HEK293 (cell line): ENCODE results near the gene DGKD.
A peak's percentile ranks its signal among the peaks of the same experiment; 100 is the strongest.

Source experiments
- CTCF ChIA-PET: fragments of 350-600 bp; formaldehyde crosslinking; extraction: SDS; loops from one replicate; lab custom pipeline; 2021; ENCODE audit warnings: antibody characterized with exemption; lab: Yijun Ruan, JAX
- POLR2A ChIA-PET: fragments of 300-600 bp; formaldehyde crosslinking; extraction: SDS; loops from one replicate; lab custom pipeline; 2020; ENCODE audit warnings: antibody characterized with exemption, inconsistent platforms; lab: Yijun Ruan, JAX
- H3K27ac ChIP-seq: fragments of 200-500 bp; sonication (Bioruptor generic); 2 replicates; pipeline ENCODE4 v1.5.1; 2014; ENCODE audit warnings: low read depth, low read length, control low read depth, inconsistent platforms; ENCODE audit errors: extremely low read depth
- H3K36me3 ChIP-seq, 2 experiments: fragments of 200-500 bp in 1 of 2; sonication (Bioruptor generic) in 1 of 2; 1 replicate in 1 of 2; 2 replicates in 1 of 2; pipeline ENCODE4 v1.5.1; 2014 to 2017; ENCODE audit warnings: inconsistent platforms in 2 of 2, low read length in 2 of 2; ENCODE audit not compliant: control insufficient read depth in 2 of 2, insufficient read depth in 1 of 2
- H3K4me1 ChIP-seq: fragments of 200-500 bp; sonication (Bioruptor generic); 2 replicates; pipeline ENCODE4 v1.5.1; 2014; ENCODE audit warnings: mild to moderate bottlenecking, low read length, inconsistent platforms; ENCODE audit not compliant: control insufficient read depth, insufficient read depth
- H3K4me3 ChIP-seq: 2 replicates; pipeline ENCODE4 v1.5.1; 2011; ENCODE audit warnings: low read depth, mild to moderate bottlenecking, control low read depth, low read length, moderate library complexity
- H3K9me3 ChIP-seq: fragments of 200-500 bp; sonication (Bioruptor generic); 2 replicates; pipeline ENCODE4 v1.5.1; 2014; ENCODE audit warnings: low read depth, low read length, inconsistent platforms; ENCODE audit not compliant: control insufficient read depth, insufficient read depth
- MZF1 ChIP-seq: fragments of 450-650 bp; formaldehyde crosslinking; IDR thresholded peaks from 2 replicates; pipeline ENCODE4 v1.5.1; 2017; ENCODE audit warnings: missing biosample characterization, missing genetic modification characterization, borderline replicate concordance
- PRDM1 ChIP-seq: fragments of 450-650 bp; formaldehyde crosslinking; IDR thresholded peaks from 2 replicates; pipeline ENCODE4; 2016; ENCODE audit warnings: missing biosample characterization, missing genetic modification characterization
- YY1 ChIP-seq: fragments of 450-650 bp; formaldehyde crosslinking; IDR thresholded peaks from 2 replicates; pipeline ENCODE4 v1.5.1; 2018; ENCODE audit warnings: missing biosample characterization, missing genetic modification characterization
- ZBTB26 ChIP-seq: fragments of 450-650 bp; formaldehyde crosslinking; optimal IDR thresholded peaks from 2 replicates; pipeline ENCODE3; 2016; ENCODE audit warnings: missing biosample characterization, mild to moderate bottlenecking, missing genetic modification characterization
- ZNF2 ChIP-seq: fragments of 450-650 bp; formaldehyde crosslinking; IDR thresholded peaks from 2 replicates; pipeline ENCODE4 v1.5.1; 2016; ENCODE audit warnings: missing biosample characterization, missing genetic modification characterization
- ZNF335 ChIP-seq: fragments of 450-650 bp; formaldehyde crosslinking; conservative IDR thresholded peaks from 2 replicates; pipeline ENCODE4 v1.5.1; 2016; ENCODE audit warnings: missing biosample characterization, missing genetic modification characterization
- ZNF350 ChIP-seq: fragments of 450-650 bp; formaldehyde crosslinking; IDR thresholded peaks from 2 replicates; pipeline ENCODE4 v1.5.0; 2017; ENCODE audit warnings: missing biosample characterization, mild to moderate bottlenecking, missing genetic modification characterization
- ZNF37A ChIP-seq: fragments of 450-650 bp; IDR thresholded peaks from 2 replicates; pipeline ENCODE4 v1.5.1; 2018; ENCODE audit warnings: missing biosample characterization, missing genetic modification characterization
- ZNF394 ChIP-seq: fragments of 450-650 bp; formaldehyde crosslinking; IDR thresholded peaks from 2 replicates; pipeline ENCODE4 v1.5.1; 2016; ENCODE audit warnings: missing biosample characterization, missing genetic modification characterization, mild to moderate bottlenecking, moderate library complexity, borderline replicate concordance
- ZNF621 ChIP-seq: fragments of 450-650 bp; formaldehyde crosslinking; IDR thresholded peaks from 2 replicates; pipeline ENCODE4 v1.5.1; 2017; ENCODE audit warnings: missing biosample characterization, missing genetic modification characterization
- ZNF830 ChIP-seq: fragments of 450-650 bp; IDR thresholded peaks from 2 replicates; pipeline ENCODE4 v1.5.0; 2018; ENCODE audit warnings: missing biosample characterization, missing genetic modification characterization, low read depth, mild to moderate bottlenecking, moderate library complexity
- TF ChIP-seq, protein P1 (sequence below): fragments of 450-650 bp; formaldehyde crosslinking; IDR thresholded peaks from 2 replicates; pipeline ENCODE4 v1.5.1; 2016; ENCODE audit warnings: missing biosample characterization, missing genetic modification characterization
- TF ChIP-seq, protein P2 (sequence below): fragments of 450-650 bp; formaldehyde crosslinking; IDR thresholded peaks from 2 replicates; pipeline ENCODE4 v1.5.1; 2016; ENCODE audit warnings: missing biosample characterization, missing genetic modification characterization
- TF ChIP-seq, protein P3 (sequence below): fragments of 450-650 bp; formaldehyde crosslinking; IDR thresholded peaks from 2 replicates; pipeline ENCODE4; 2016; ENCODE audit warnings: missing biosample characterization, missing genetic modification characterization

Gene DGKD

DNA sequence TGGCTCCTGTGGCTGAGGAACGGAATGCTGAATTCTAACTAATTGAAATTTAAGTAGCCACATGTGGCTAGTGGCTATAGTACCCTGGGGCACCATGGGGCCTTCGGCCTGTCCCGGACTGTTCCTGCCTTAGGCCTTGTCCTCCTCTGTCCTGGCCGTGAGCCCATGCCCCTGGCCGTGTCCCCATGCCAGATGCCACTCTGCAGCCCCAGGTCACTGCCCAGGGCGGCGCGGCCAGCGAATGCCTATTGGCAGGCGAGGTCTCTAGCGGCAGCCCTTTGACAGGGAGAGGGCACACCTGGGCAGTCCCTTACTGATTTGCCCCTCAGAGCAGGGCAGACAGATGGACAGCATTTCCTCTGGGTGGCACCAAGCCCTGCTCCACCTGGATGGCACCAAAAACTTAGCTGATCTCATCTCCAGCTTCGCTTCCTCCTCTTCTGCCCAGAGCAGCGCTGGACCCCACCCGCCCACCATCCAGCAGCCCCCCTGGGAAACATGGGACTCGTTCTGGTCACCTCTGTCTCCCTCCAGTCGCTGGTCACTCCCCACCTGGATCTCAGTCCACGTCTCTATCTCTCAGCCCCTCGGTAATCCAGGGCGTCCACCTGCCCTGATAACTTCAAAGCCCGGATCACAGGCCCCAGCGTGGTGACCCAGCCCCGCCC, 1.1 kb upstream of the DGKD start (continued):
- TF ChIP-seq YY1 (no peak), ZNF350 (tag by site-specific recombination) (no peak)

- ChIA-PET CTCF (interaction anchor here (0.7 to 1.7 kb wide), 4 partner anchors 11 to 202 kb away, joined by 3 to 10 read pairs (median 4); no protein-coding TSS in a partner anchor), POLR2A (no interaction called here)
- Histone ChIP-seq H3K4me1 (peaks cover 13% of the 10 kb centered on the region; the same call in 1 of the 2 replicates), H3K27ac (no peak overlapping the region; the same call in 1 of the 2 replicates), H3K4me3 (peak overlapping the region; percentile 80), H3K9me3 (no peaks in the 10 kb centered on the region), H3K36me3 (peaks cover 0 to 9% of the 10 kb centered on the region in 2 experiments; a peak in 1 of 3 replicates)
- no peak for TF ChIP-seq ZNF2 (tag by site-specific recombination)
- TF ChIP-seq, protein P1, sequence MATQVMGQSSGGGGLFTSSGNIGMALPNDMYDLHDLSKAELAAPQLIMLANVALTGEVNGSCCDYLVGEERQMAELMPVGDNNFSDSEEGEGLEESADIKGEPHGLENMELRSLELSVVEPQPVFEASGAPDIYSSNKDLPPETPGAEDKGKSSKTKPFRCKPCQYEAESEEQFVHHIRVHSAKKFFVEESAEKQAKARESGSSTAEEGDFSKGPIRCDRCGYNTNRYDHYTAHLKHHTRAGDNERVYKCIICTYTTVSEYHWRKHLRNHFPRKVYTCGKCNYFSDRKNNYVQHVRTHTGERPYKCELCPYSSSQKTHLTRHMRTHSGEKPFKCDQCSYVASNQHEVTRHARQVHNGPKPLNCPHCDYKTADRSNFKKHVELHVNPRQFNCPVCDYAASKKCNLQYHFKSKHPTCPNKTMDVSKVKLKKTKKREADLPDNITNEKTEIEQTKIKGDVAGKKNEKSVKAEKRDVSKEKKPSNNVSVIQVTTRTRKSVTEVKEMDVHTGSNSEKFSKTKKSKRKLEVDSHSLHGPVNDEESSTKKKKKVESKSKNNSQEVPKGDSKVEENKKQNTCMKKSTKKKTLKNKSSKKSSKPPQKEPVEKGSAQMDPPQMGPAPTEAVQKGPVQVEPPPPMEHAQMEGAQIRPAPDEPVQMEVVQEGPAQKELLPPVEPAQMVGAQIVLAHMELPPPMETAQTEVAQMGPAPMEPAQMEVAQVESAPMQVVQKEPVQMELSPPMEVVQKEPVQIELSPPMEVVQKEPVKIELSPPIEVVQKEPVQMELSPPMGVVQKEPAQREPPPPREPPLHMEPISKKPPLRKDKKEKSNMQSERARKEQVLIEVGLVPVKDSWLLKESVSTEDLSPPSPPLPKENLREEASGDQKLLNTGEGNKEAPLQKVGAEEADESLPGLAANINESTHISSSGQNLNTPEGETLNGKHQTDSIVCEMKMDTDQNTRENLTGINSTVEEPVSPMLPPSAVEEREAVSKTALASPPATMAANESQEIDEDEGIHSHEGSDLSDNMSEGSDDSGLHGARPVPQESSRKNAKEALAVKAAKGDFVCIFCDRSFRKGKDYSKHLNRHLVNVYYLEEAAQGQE (tag by site-specific recombination), result no peak
Measured at GRCh38 chr2:233354500-233354924, 218 bp downstream of the DGKD start.

DNA sequence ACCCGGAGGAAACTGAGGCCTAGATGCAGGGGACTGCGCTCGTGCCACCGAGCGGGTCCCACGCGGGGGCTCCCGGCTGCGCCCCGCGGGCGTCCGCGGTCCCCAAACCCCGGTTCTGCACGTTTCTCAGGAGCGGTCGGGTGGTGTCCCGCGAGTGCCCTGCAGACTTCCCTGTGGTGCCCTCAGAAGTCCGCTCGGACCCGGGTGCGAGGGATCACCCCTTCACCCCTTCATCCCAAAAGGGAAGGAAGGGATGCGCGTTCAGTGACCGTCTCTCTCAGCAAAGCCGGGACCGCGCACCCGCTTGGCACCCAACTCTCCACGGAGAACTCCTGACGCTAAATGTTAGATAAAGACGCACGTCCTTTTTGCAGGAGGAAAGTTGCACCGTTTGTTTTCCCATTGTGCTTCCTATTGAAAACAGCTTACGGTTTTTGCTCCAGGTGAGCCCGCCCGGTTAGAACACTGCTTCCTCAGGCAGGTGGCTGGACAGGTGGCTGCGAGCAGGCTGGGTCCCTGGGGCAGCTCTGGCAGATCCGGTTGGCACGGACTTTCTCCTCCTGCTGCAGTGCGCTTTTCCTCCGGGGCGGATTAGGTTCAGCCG, 779 bp downstream of the DGKD start:
- 0 out of 2 replicates have a peak, but pooled peaks have one; percentile 58 for TF ChIP-seq PRDM1 (tag by site-specific recombination)
- peak; percentile 83 for TF ChIP-seq ZNF335 (tag by site-specific recombination)
- TF ChIP-seq MZF1 (tag by site-specific recombination), result no peak
- TF ChIP-seq ZBTB26 (tag by site-specific recombination), result peak; percentile 67
- TF ChIP-seq, all 188 proteins: peak for 3
- Histone ChIP-seq H3K4me1 (peaks cover 13% of the 10 kb centered on the region; the same call in 1 of the 2 replicates), H3K27ac (no peak overlapping the region)

DNA sequence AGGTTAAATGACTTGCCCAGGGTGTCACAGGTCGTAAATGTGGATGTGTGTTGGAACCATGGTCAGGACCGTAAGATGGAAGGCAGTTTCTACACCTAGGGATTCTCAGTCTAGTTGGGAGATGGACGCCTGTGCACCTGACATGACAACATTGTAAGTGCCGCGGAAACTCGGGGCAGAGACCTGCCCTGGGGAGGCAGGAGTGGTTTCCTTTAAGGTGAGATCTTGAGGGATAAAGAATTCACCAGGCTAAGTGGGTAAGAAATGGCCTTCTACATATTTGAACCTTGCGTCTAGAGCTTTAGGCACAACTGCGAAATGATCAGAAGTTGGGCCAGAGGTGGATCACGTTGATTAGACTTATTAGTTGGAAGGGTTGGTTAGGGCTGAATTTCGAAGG, 1.6 kb downstream of the DGKD start:
- Histone ChIP-seq H3K4me1 (peaks cover 11% of the 10 kb centered on the region), H3K36me3 (peaks cover 0 to 9% of the 10 kb centered on the region in 2 experiments; a peak in 1 of 3 replicates), H3K27ac (no peak overlapping the region), H3K4me3 (no peak overlapping the region), H3K9me3 (no peaks in the 10 kb centered on the region)
- CTCF ChIA-PET, result no interaction called here
- POLR2A ChIA-PET, result no interaction called here
- TF ChIP-seq ZNF394 (tag by site-specific recombination) (no peak), ZNF621 (tag by site-specific recombination) (no peak), ZNF37A (tag by site-specific recombination) (no peak), ZNF830 (tag by site-specific recombination) (no peak)
- TF ChIP-seq, protein P2, sequence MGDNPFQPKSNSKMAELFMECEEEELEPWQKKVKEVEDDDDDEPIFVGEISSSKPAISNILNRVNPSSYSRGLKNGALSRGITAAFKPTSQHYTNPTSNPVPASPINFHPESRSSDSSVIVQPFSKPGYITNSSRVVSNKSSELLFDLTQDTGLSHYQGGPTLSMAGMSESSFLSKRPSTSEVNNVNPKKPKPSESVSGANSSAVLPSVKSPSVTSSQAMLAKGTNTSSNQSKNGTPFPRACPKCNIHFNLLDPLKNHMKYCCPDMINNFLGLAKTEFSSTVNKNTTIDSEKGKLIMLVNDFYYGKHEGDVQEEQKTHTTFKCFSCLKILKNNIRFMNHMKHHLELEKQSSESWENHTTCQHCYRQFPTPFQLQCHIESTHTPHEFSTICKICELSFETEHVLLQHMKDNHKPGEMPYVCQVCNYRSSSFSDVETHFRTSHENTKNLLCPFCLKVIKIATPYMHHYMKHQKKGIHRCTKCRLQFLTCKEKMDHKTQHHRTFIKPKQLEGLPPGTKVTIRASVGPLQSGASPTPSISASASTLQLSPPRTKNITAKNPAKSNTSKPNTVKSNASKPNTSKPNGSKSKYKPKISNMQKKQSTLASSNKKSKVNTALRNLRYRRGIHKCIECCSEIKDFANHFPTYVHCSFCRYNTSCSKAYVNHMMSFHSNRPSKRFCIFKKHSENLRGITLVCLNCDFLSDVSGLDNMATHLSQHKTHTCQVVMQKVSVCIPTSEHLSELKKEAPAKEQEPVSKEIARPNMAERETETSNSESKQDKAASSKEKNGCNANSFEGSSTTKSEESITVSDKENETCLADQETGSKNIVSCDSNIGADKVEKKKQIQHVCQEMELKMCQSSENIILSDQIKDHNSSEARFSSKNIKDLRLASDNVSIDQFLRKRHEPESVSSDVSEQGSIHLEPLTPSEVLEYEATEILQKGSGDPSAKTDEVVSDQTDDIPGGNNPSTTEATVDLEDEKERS (tag by site-specific recombination), result no peak
- TF ChIP-seq, protein P3, sequence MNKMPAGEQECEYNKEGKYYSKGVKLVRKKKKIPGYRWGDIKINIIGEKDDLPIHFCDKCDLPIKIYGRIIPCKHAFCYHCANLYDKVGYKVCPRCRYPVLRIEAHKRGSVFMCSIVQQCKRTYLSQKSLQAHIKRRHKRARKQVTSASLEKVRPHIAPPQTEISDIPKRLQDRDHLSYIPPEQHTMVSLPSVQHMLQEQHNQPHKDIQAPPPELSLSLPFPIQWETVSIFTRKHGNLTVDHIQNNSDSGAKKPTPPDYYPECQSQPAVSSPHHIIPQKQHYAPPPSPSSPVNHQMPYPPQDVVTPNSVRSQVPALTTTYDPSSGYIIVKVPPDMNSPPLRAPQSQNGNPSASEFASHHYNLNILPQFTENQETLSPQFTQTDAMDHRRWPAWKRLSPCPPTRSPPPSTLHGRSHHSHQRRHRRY (tag by site-specific recombination), result no peak

More for the DNA sequence above, 779 bp downstream of the DGKD start:
- H3K4me3 ChIP-seq, result peak overlapping the region; percentile 80
- peaks cover 0 to 9% of the 10 kb centered on the region in 2 experiments; a peak in 1 of 3 replicates for H3K36me3 ChIP-seq
- POLR2A ChIA-PET, result no interaction called here
- CTCF ChIA-PET, result interaction anchor here (0.7 to 1.7 kb wide), 4 partner anchors 24 to 356 kb away, joined by 3 to 4 read pairs (median 3); no protein-coding TSS in a partner anchor
- H3K9me3 ChIP-seq, result no peaks in the 10 kb centered on the region
